ENCODE results near the gene VSIG2.

Gene VSIG2

DNA sequence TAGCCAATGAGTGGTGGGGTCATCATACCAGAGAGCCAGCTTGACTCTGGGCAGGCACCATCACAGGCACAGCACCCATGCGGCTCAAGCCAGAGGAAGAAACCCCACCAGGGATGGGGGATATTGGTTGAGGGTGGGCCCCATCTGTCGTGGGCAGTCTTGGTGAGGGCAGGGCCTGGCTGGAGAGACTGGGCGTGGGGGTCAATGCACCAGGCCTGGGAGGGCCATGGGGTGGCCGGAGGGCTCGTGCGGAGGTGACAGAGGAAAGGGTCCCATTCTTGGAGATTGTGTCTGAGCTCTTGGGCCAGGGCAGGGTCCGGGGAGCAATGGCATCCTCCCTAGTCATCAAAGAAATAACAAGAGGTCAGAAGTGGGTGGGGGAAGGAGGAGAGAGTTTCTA is 1.6 kb upstream of the VSIG2 start:
- H3K27me3 ChIP-seq (ENCODE audit: insufficient read depth, low read length), result peaks cover 100% of the 10 kb centered on the region
- H3K4me1 ChIP-seq (ENCODE audit: insufficient read depth, low read length), result peaks cover 11% of the 10 kb centered on the region; the same call in 1 of the 2 replicates
- H3K4me3 ChIP-seq (ENCODE audit: low read length), result no peak overlapping the region
- H3K9me3 ChIP-seq (ENCODE audit: insufficient read depth, low read depth, low read length), result no peaks in the 10 kb centered on the region
- no peak overlapping the region for H3K9ac ChIP-seq (ENCODE audit: low read depth, low read length)
- no peak overlapping the region for H3K27ac ChIP-seq (ENCODE audit: low read length)
- no peaks in the 10 kb centered on the region for H3K36me3 ChIP-seq (ENCODE audit: insufficient read depth, low read depth, low read length)

DNA sequence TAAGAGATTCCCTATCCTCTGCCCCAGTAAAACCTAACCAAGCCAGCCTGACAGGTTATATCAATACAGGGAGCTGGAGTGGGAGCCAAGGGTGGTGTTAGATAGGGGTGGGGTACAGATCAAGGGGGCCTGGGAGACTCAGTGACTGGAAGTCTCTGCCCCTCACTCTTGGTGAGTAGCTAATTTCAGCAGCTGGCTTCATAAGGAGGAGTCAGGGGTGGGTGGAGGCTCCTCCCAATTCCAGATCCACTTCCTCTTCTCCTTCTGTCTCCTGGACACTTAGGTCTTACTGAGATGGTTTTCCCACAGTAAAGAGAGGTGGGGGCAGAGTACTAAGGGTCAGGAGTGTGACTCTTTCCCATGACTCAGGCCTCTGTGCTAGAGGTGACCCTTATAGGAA is 1.1 kb upstream of the VSIG2 start:
- peaks cover 9% of the 10 kb centered on the region; the same call in 1 of the 2 replicates for H3K4me1 ChIP-seq (ENCODE audit: insufficient read depth, low read length)
- no peaks in the 10 kb centered on the region for H3K36me3 ChIP-seq (ENCODE audit: insufficient read depth, low read depth, low read length)
- H3K27ac ChIP-seq (ENCODE audit: low read length), result no peak overlapping the region
- no peaks in the 10 kb centered on the region for H3K9me3 ChIP-seq (ENCODE audit: insufficient read depth, low read depth, low read length)
- no peak overlapping the region for H3K4me3 ChIP-seq (ENCODE audit: low read length)
- H3K27me3 ChIP-seq (ENCODE audit: insufficient read depth, low read length), result peaks cover 100% of the 10 kb centered on the region
- H3K9ac ChIP-seq (ENCODE audit: low read depth, low read length), result no peak overlapping the region

DNA sequence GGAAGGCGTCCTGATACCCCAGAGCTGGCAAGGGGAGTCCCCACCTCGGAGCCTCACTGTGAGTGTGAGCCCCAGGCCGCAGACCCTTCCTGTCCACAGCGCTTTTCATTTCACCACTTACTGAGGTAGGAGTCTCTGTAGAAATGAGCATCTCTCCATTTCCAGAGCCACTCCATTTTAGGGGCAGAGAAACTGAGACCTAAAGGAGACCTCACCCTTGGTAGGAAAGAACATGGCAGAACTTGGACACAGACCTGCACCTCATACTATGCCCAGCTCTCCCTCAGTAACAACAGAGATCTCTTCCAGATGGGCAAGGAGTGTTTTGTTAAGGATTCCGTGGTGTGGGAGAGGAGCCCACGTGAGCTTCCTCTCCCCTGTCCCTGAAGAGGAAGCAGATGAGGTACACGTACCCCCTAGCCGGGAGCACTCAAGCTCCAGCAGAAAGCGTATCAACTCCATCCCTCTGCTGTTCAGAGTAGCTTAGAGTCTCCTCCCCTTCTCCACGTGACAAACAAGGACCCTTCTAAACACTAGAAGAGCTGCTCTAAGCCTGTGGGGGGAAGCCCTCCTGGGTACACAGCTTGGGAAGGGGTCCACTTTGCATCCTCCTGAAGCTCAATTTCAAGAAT is 532 bp upstream of the VSIG2 start:
- H3K27ac ChIP-seq (ENCODE audit: low read length), result no peak overlapping the region

DNA sequence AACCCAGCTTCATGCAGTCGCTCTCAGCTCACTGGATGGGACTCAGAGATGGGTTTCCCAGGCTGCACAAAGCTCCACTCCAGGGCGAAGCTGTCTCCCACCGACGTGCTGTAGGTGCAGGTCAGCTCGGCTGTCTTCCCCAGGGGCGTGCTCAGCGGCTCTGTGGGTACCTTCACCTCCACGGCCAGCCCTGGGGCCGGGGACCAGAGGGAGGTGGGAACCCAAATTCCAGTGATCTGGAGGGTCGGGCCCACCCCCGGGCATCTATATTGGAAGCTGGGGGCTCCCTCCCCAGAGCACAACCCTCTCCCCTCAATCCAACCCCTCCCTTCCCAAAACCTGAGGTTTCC is 689 bp downstream of the VSIG2 start:
- Histone ChIP-seq H3K27me3 (ENCODE audit: insufficient read depth, low read length) (peaks cover 100% of the 10 kb centered on the region), H3K9me3 (ENCODE audit: insufficient read depth, low read depth, low read length) (no peaks in the 10 kb centered on the region), H3K4me3 (ENCODE audit: low read length) (peak overlapping the region; percentile 50; the same call in 1 of the 2 replicates), H3K4me1 (ENCODE audit: insufficient read depth, low read length) (peaks cover 10% of the 10 kb centered on the region; the same call in 1 of the 2 replicates), H3K36me3 (ENCODE audit: insufficient read depth, low read depth, low read length) (no peaks in the 10 kb centered on the region), H3K27ac (ENCODE audit: low read length) (no peak overlapping the region), H3K9ac (ENCODE audit: low read depth, low read length) (no peak overlapping the region)

More for the DNA sequence above, 532 bp upstream of the VSIG2 start:
- Histone ChIP-seq H3K27me3 (ENCODE audit: insufficient read depth, low read length) (peaks cover 100% of the 10 kb centered on the region), H3K9ac (ENCODE audit: low read depth, low read length) (no peak overlapping the region), H3K36me3 (ENCODE audit: insufficient read depth, low read depth, low read length) (no peaks in the 10 kb centered on the region), H3K4me3 (ENCODE audit: low read length) (peak overlapping the region; percentile 50; the same call in 1 of the 2 replicates), H3K9me3 (ENCODE audit: insufficient read depth, low read depth, low read length) (no peaks in the 10 kb centered on the region), H3K4me1 (ENCODE audit: insufficient read depth, low read length) (peaks cover 4% of the 10 kb centered on the region; the same call in 1 of the 2 replicates)

DNA sequence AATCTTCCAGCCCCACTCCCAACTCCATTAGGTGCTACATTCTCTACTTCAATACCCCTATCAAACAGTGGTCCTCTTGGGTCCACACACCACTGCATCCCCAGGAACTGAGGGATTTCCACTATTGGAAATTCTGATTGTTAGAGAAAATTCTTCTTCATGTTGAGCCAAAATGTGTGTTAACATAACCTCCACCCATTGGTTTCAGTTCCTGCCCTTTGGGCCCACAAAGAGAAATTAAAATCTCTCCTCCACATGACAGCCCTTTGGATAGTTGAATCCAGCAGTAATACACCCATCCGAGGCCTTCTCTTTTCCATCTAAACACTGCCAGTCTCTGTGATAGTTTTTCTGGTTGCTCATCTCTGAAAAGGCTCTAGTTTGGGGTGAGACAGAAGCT is 2.1 kb downstream of the VSIG2 start:
- no peaks in the 10 kb centered on the region for H3K36me3 ChIP-seq (ENCODE audit: insufficient read depth, low read depth, low read length)

DNA sequence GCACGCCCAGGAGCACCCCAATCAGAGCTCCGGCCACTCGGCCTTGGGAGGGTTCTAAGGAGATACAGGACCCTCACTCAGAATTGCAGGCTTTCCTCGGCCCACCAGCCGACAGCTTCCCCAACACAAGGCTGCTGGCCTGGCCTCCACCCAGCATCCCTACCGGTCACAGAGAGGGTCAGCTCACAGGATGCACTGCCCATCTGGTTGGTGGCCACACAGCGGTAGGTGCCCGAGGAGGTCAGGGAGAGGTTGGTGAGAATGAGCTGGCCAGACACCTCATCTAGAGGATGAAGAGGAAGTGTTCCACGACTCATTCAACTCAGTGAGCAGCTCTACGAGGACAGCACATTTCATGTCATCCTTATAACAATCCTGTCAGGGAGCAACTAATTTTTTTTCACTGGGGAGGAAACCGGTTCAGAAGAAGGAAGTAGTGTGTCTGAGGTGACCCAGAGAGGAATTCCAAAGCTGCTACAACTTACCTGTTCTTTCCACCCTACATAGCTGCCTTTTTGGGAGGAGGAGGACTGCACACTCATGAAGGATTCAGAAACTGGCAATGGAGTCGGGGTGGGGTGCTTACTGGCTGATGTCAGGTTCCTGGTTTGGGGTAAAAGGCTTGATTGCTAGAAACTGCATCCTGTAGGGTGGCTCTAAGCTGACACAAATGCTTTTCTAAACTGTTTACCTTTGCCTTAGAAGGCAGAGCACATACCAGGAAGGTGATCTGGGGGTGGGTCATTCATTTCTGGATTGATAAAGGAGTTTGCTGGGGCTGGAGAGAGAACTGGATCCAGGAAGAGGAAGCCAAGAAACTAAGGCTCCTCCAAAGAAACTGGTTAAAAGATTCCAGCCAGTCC is 3.3 kb downstream of the VSIG2 start:
- no peak overlapping the region for H3K4me3 ChIP-seq (ENCODE audit: low read length)
- no peak overlapping the region for H3K9ac ChIP-seq (ENCODE audit: low read depth, low read length)
- no peaks in the 10 kb centered on the region for H3K36me3 ChIP-seq (ENCODE audit: insufficient read depth, low read depth, low read length)
- peaks cover 100% of the 10 kb centered on the region for H3K27me3 ChIP-seq (ENCODE audit: insufficient read depth, low read length)
- no peaks in the 10 kb centered on the region; the same call in 1 of the 2 replicates for H3K9me3 ChIP-seq (ENCODE audit: insufficient read depth, low read depth, low read length)
- peaks cover 10% of the 10 kb centered on the region; the same call in 1 of the 2 replicates for H3K4me1 ChIP-seq (ENCODE audit: insufficient read depth, low read length)
- no peak overlapping the region for H3K27ac ChIP-seq (ENCODE audit: low read length)

More for the DNA sequence above, 2.1 kb downstream of the VSIG2 start:
- H3K4me1 ChIP-seq (ENCODE audit: insufficient read depth, low read length), result peaks cover 10% of the 10 kb centered on the region; the same call in 1 of the 2 replicates
- no peak overlapping the region for H3K27ac ChIP-seq (ENCODE audit: low read length)
- H3K9ac ChIP-seq (ENCODE audit: low read depth, low read length), result no peak overlapping the region
- H3K27me3 ChIP-seq (ENCODE audit: insufficient read depth, low read length), result peaks cover 100% of the 10 kb centered on the region
- no peak overlapping the region for H3K4me3 ChIP-seq (ENCODE audit: low read length)
- no peaks in the 10 kb centered on the region; the same call in 1 of the 2 replicates for H3K9me3 ChIP-seq (ENCODE audit: insufficient read depth, low read depth, low read length)

DNA sequence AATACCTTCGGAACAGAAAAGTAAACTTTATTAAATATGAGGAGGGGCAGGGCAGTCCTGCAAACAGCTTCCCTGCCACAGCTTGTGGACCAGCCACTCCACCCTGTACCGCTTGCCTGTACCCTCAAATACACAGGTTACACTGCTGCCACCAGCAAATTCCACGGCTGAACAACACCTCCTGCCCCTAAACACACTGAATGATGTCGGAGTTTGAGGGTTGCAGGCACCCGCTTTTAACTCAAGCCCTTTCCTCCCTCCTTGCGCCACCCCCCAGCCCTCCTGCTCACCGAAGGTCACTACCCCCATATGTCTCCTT is 4.0 kb downstream of the VSIG2 start:
- Histone ChIP-seq H3K27me3 (ENCODE audit: insufficient read depth, low read length) (peaks cover 100% of the 10 kb centered on the region), H3K4me1 (ENCODE audit: insufficient read depth, low read length) (peaks cover 10% of the 10 kb centered on the region; the same call in 1 of the 2 replicates), H3K4me3 (ENCODE audit: low read length) (no peak overlapping the region), H3K36me3 (ENCODE audit: insufficient read depth, low read depth, low read length) (no peaks in the 10 kb centered on the region), H3K27ac (ENCODE audit: low read length) (no peak overlapping the region), H3K9me3 (ENCODE audit: insufficient read depth, low read depth, low read length) (no peaks in the 10 kb centered on the region; the same call in 1 of the 2 replicates), H3K9ac (ENCODE audit: low read depth, low read length) (no peak overlapping the region)

DNA sequence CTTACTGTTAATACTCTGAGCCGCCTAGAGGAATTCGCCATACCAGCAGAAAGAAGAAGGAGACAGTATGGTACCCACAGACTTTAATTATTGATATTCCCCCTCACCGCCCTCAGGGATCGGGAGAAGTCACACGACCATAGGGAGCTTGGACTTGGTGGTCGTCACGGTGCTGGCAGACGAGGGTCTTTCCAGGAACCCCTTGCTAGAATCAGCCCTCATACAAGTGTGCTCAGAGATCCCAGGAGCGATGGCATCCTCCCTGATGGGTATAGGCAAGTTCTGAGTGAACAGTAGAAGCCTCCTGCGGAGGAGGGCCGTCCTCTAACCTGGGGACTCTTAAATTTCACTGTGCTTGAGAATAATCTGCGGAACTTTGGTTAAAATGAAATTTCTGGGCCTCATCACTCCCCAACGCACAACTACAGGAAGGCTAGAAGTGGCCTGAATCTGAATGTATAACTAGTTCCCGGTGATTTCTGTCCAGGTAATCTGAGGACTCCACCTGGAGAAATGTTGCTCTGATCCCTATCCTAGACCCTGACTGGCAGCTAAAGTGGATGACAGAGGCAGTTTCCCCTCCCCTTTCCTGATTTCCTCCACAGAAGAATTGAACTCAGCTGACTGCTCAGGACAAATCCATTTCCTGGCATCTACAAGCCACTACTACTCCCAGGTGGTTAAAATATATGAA is 4.5 kb downstream of the VSIG2 start:
- Histone ChIP-seq H3K27me3 (ENCODE audit: insufficient read depth, low read length) (peaks cover 100% of the 10 kb centered on the region), H3K4me1 (ENCODE audit: insufficient read depth, low read length) (peaks cover 9% of the 10 kb centered on the region; the same call in 1 of the 2 replicates), H3K9ac (ENCODE audit: low read depth, low read length) (no peak overlapping the region), H3K9me3 (ENCODE audit: insufficient read depth, low read depth, low read length) (peaks cover 5% of the 10 kb centered on the region; the same call in 1 of the 2 replicates), H3K4me3 (ENCODE audit: low read length) (peak overlapping the region; percentile 75; the same call in 1 of the 2 replicates), H3K27ac (ENCODE audit: low read length) (no peak overlapping the region), H3K36me3 (ENCODE audit: insufficient read depth, low read depth, low read length) (no peaks in the 10 kb centered on the region)

DNA sequence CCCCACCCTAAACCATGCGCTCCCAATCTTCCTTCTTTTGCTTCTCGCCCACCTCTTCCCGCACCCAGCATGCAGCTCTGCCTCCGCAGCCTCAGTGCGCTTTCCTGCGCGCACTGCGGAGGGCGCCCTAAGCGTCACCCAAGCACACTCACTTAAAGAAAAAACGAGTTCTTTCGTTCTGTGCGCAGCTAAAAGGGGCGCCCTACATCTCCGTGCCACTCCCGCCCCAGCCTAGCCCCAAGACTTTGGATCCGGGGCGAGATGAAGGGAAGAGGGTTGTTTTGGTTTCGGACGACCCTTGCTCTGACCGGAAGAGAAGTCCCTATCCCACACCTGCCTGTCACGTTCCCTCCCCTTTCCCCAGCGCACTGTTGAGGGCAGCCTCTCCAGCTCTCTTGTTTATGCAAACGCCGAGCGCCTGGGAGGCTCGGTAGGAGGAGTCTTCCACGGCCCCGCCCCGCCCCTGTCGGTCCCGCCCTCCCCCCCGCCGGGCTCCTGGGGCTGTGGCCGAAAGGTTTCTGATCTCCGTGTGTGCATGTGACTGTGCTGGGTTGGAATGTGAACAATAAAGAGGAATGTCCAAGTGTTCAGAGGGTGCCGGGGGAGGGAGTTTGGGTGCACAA is 5.3 kb downstream of the VSIG2 start:
- H3K4me3 ChIP-seq (ENCODE audit: low read length), result peak overlapping the region; percentile 75
- H3K9me3 ChIP-seq (ENCODE audit: insufficient read depth, low read depth, low read length), result peaks cover 5% of the 10 kb centered on the region; the same call in 1 of the 2 replicates
- H3K36me3 ChIP-seq (ENCODE audit: insufficient read depth, low read depth, low read length), result no peaks in the 10 kb centered on the region
- no peak overlapping the region for H3K27ac ChIP-seq (ENCODE audit: low read length)
- H3K9ac ChIP-seq (ENCODE audit: low read depth, low read length), result no peak overlapping the region
- peaks cover 100% of the 10 kb centered on the region for H3K27me3 ChIP-seq (ENCODE audit: insufficient read depth, low read length)
- peaks cover 6% of the 10 kb centered on the region; the same call in 1 of the 2 replicates for H3K4me1 ChIP-seq (ENCODE audit: insufficient read depth, low read length)

DNA sequence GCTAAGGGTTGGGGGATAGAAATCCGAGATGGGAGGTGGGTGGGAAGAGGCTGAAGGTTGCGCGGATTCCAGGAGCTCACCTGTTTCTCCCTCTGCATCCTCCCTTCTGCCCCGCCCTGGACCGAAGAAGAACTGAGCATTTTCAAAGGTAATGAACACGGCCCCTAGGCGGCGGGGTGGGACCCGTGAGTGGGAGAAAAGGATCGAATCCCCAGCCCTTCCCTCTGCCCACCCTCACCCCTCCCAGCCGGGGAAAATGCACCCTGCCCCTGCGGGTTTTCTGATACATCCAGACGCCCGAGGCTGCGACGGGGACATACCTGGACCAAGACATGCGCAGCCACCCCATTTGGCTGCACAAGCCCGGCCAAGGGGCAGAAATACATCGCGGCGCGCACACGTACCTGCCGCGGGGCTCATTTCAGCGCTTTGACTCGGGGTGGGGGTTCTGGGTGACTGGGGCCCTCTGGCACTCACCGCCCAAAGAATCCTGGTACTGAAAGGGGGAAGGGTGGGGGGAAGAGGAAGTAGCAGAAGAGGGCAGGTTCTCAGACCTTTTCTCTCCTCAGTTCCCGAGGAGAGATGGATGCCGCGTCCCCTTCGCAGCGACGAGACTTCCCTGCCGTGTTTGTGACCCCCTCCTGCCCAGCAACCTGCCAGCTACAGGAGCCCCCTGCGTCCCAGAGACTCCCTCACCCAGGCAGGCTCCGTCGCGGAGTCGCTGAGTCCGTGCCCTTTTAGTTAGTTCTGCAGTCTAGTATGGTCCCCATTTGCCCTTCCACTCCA is 6.0 kb downstream of the VSIG2 start:
- Histone ChIP-seq H3K27me3 (ENCODE audit: insufficient read depth, low read length) (peaks cover 100% of the 10 kb centered on the region), H3K27ac (ENCODE audit: low read length) (no peak overlapping the region), H3K36me3 (ENCODE audit: insufficient read depth, low read depth, low read length) (no peaks in the 10 kb centered on the region), H3K4me1 (ENCODE audit: insufficient read depth, low read length) (peaks cover 6% of the 10 kb centered on the region; the same call in 1 of the 2 replicates), H3K4me3 (ENCODE audit: low read length) (peak overlapping the region; percentile 75), H3K9me3 (ENCODE audit: insufficient read depth, low read depth, low read length) (peaks cover 5% of the 10 kb centered on the region; the same call in 1 of the 2 replicates), H3K9ac (ENCODE audit: low read depth, low read length) (no peak overlapping the region)

Measured in iPS-20b (cell line).